Karpas-422 (cell line): Measurements from ENCODE around the gene TXNDC5. TPM values are rescaled to one million over a fixed set of nuclear protein-coding genes. Genes with fewer than 3 reads are reported as not detected.

Experiments
- DNase-seq: peaks from one replicate; pipeline ENCODE4 v3.0.0-alpha.2; 2015
- H2AFZ ChIP-seq: fragments of 200-600 bp; sonication (generic); 2 replicates; pipeline ENCODE4 v1.6.1; 2014; ENCODE audit warnings: antibody characterized with exemption, low read length, mixed read lengths
- H3K27ac ChIP-seq: fragments of 200-600 bp; sonication (generic); 2 replicates; pipeline ENCODE4 v1.5.1; 2014; ENCODE audit warnings: mild to moderate bottlenecking, low read length, moderate library complexity
- H3K27me3 ChIP-seq: fragments of 200-600 bp; sonication (generic); 2 replicates; pipeline ENCODE4 v1.6.1; 2014; ENCODE audit warnings: low read length, mixed read lengths
- H3K36me3 ChIP-seq: fragments of 200-600 bp; sonication (generic); 2 replicates; pipeline ENCODE4 v1.6.1; 2014; ENCODE audit warnings: low read length, mixed read lengths; ENCODE audit not compliant: insufficient read depth
- H3K4me1 ChIP-seq: fragments of 200-600 bp; sonication (generic); 2 replicates; pipeline ENCODE4 v1.6.1; 2014; ENCODE audit warnings: mild to moderate bottlenecking, low read length, mixed read lengths
- H3K4me2 ChIP-seq: fragments of 200-600 bp; sonication (generic); 2 replicates; pipeline ENCODE4 v1.6.1; 2014; ENCODE audit warnings: low read length, low read depth, mild to moderate bottlenecking; ENCODE audit not compliant: poor library complexity, severe bottlenecking
- H3K4me3 ChIP-seq: fragments of 200-600 bp; sonication (generic); 2 replicates; pipeline ENCODE4 v1.5.1; 2014; ENCODE audit warnings: mild to moderate bottlenecking, antibody characterized with exemption, low read length, mixed read lengths
- H3K79me2 ChIP-seq: fragments of 200-600 bp; sonication (generic); 2 replicates; pipeline ENCODE4 v1.6.1; 2014; ENCODE audit warnings: mild to moderate bottlenecking, low read length, mixed read lengths
- H3K9ac ChIP-seq: fragments of 200-600 bp; sonication (generic); 2 replicates; pipeline ENCODE4 v1.6.0; 2014; ENCODE audit warnings: low read length
- H3K9me2 ChIP-seq: fragments of 200-600 bp; sonication (generic), shearing (Covaris generic); replicated peaks from 2 replicates; pipeline ENCODE4 v1.6.0; 2014; ENCODE audit warnings: mild to moderate bottlenecking, low read length, moderate library complexity; ENCODE audit not compliant: insufficient read depth
- H3K9me3 ChIP-seq: fragments of 300-700, 200-600 bp; sonication (generic); 2 replicates; pipeline ENCODE4 v1.6.1; 2014; ENCODE audit warnings: low read length, mixed read lengths
- H4K20me1 ChIP-seq: fragments of 200-600 bp; sonication (generic); 2 replicates; pipeline ENCODE4 v1.6.1; 2014; ENCODE audit warnings: mild to moderate bottlenecking, antibody characterized with exemption, low read length, low read depth; ENCODE audit not compliant: insufficient read depth
- total RNA-seq: library from RNA; depleted of rRNA; stranded (reverse); fragments of >200 nt; shearing (Covaris generic); gene quantifications from 2 replicates; pipeline ENCODE4 v1.2.3, GENCODE V29; 2014; ENCODE audit warnings: low replicate concordance

TXNDC5 gene
- total RNA-seq, 1 experiment from 2014 or later, result 80.4 TPM

GRCh38 chr6:7939184-7939863, 28.7 kb upstream of the TXNDC5 start:
- no peaks in the 10 kb centered on the region for H3K36me3 ChIP-seq
- H3K9me2 ChIP-seq, result no peaks in the 10 kb centered on the region
- H3K9ac ChIP-seq, result no peak overlapping the region
- DNase-seq, result no peak
- H3K27ac ChIP-seq, result no peak overlapping the region
- H3K27me3 ChIP-seq, result no peaks in the 10 kb centered on the region
- H3K9me3 ChIP-seq, result no peaks in the 10 kb centered on the region
- no peak overlapping the region for H2AFZ ChIP-seq
- no peak overlapping the region for H3K4me3 ChIP-seq
- H3K79me2 ChIP-seq, result no peaks in the 10 kb centered on the region
- H4K20me1 ChIP-seq, result no peaks in the 10 kb centered on the region
- H3K4me2 ChIP-seq, result no peak overlapping the region
- H3K4me1 ChIP-seq, result peaks cover 5% of the 10 kb centered on the region

- Histone ChIP-seq H3K9me2 (no peaks in the 10 kb centered on the region), H3K4me3 (no peak overlapping the region), H3K9ac (no peak overlapping the region), H3K36me3 (no peaks in the 10 kb centered on the region), H3K27me3 (no peaks in the 10 kb centered on the region), H3K27ac (no peak overlapping the region), H3K9me3 (no peaks in the 10 kb centered on the region), H3K4me2 (no peak overlapping the region), H3K4me1 (peaks cover 5% of the 10 kb centered on the region), H4K20me1 (no peaks in the 10 kb centered on the region), H2AFZ (no peak overlapping the region), H3K79me2 (no peaks in the 10 kb centered on the region)
- no peak for DNase-seq
Observed at GRCh38 chr6:7938562-7939183, 28.1 kb upstream of the TXNDC5 start.

- no peak for DNase-seq
- Histone ChIP-seq H3K9me2 (no peaks in the 10 kb centered on the region), H3K27me3 (no peaks in the 10 kb centered on the region), H3K4me3 (no peak overlapping the region), H3K4me1 (no peaks in the 10 kb centered on the region), H3K79me2 (no peaks in the 10 kb centered on the region), H4K20me1 (no peaks in the 10 kb centered on the region), H3K9ac (no peak overlapping the region), H2AFZ (no peak overlapping the region), H3K36me3 (no peaks in the 10 kb centered on the region), H3K4me2 (no peak overlapping the region), H3K27ac (no peak overlapping the region), H3K9me3 (no peaks in the 10 kb centered on the region)
Observed at GRCh38 chr6:7933794-7934193, 23.2 kb upstream of the TXNDC5 start.

GRCh38 chr6:7932625-7933024, 22.0 kb upstream of the TXNDC5 start:
- Histone ChIP-seq H3K4me3 (no peak overlapping the region), H3K9ac (no peak overlapping the region), H4K20me1 (no peaks in the 10 kb centered on the region), H2AFZ (no peak overlapping the region), H3K79me2 (no peaks in the 10 kb centered on the region), H3K9me3 (no peaks in the 10 kb centered on the region), H3K9me2 (no peaks in the 10 kb centered on the region), H3K27me3 (no peaks in the 10 kb centered on the region), H3K27ac (no peak overlapping the region), H3K36me3 (no peaks in the 10 kb centered on the region), H3K4me2 (no peak overlapping the region), H3K4me1 (no peaks in the 10 kb centered on the region)
- DNase-seq, result no peak

GRCh38 chr6:7924867-7925266, 14.3 kb upstream of the TXNDC5 start:
- H2AFZ ChIP-seq, result no peak overlapping the region
- H3K79me2 ChIP-seq, result no peaks in the 10 kb centered on the region
- no peak overlapping the region for H3K9ac ChIP-seq
- no peaks in the 10 kb centered on the region for H3K36me3 ChIP-seq
- H4K20me1 ChIP-seq, result no peaks in the 10 kb centered on the region
- H3K4me1 ChIP-seq, result no peaks in the 10 kb centered on the region
- no peaks in the 10 kb centered on the region for H3K27me3 ChIP-seq
- no peaks in the 10 kb centered on the region for H3K9me3 ChIP-seq
- no peak overlapping the region for H3K4me3 ChIP-seq
- no peak overlapping the region for H3K4me2 ChIP-seq
- no peak overlapping the region for H3K27ac ChIP-seq
- no peak for DNase-seq
- H3K9me2 ChIP-seq, result no peaks in the 10 kb centered on the region

GRCh38 chr6:7922596-7922995, 12.0 kb upstream of the TXNDC5 start:
- no peaks in the 10 kb centered on the region for H3K27me3 ChIP-seq
- no peaks in the 10 kb centered on the region for H3K79me2 ChIP-seq
- no peaks in the 10 kb centered on the region for H3K9me2 ChIP-seq
- no peak overlapping the region for H3K4me2 ChIP-seq
- no peak overlapping the region for H3K27ac ChIP-seq
- no peaks in the 10 kb centered on the region for H4K20me1 ChIP-seq
- no peak for DNase-seq
- H3K4me3 ChIP-seq, result no peak overlapping the region
- H3K9ac ChIP-seq, result no peak overlapping the region
- H3K36me3 ChIP-seq, result no peaks in the 10 kb centered on the region
- H2AFZ ChIP-seq, result no peak overlapping the region
- no peaks in the 10 kb centered on the region for H3K9me3 ChIP-seq
- no peaks in the 10 kb centered on the region for H3K4me1 ChIP-seq

GRCh38 chr6:7921632-7922092, 11.1 kb upstream of the TXNDC5 start:
- Histone ChIP-seq H3K9ac (no peak overlapping the region), H3K4me1 (no peaks in the 10 kb centered on the region), H3K27ac (no peak overlapping the region), H3K4me2 (no peak overlapping the region), H4K20me1 (no peaks in the 10 kb centered on the region), H3K27me3 (no peaks in the 10 kb centered on the region), H3K36me3 (no peaks in the 10 kb centered on the region), H2AFZ (no peak overlapping the region), H3K4me3 (no peak overlapping the region), H3K79me2 (no peaks in the 10 kb centered on the region), H3K9me2 (no peaks in the 10 kb centered on the region), H3K9me3 (no peaks in the 10 kb centered on the region)
- DNase-seq, result no peak

GRCh38 chr6:7921046-7921445, 10.5 kb upstream of the TXNDC5 start:
- Histone ChIP-seq H3K9me2 (no peaks in the 10 kb centered on the region), H3K27ac (no peak overlapping the region), H3K4me1 (no peaks in the 10 kb centered on the region), H3K27me3 (no peaks in the 10 kb centered on the region), H3K4me3 (no peak overlapping the region), H3K9me3 (no peaks in the 10 kb centered on the region), H4K20me1 (no peaks in the 10 kb centered on the region), H3K36me3 (no peaks in the 10 kb centered on the region), H2AFZ (no peak overlapping the region), H3K79me2 (no peaks in the 10 kb centered on the region), H3K4me2 (no peak overlapping the region), H3K9ac (no peak overlapping the region)
- DNase-seq, result no peak
